Activated CD4-positive, alpha-beta memory T cell treated with anti-CD3 and anti-CD28 coated beads, Interleukin-2, amount 10 ng/mL, durations not matched to agents 7 days and 5 days (primary cell): ENCODE data around the gene RTEL1. TPM values are rescaled to one million over a fixed set of nuclear protein-coding genes. Genes with fewer than 3 reads are reported as not detected.
A peak's percentile ranks its signal among the peaks of the same experiment; 100 is the strongest.
"Not testable (repeated sequence)": the region's sequence is repeated elsewhere in the genome, so short reads cannot be mapped to it uniquely, and the experiment has no call there.

Experiments used
- CTCF ChIA-PET: fragments of 350-600 bp; sonication (Branson Sonifier 250); formaldehyde crosslinking; loops from one replicate; lab custom pipeline; 2021; ENCODE audit warnings: antibody characterized with exemption, inconsistent platforms; lab: Charles Lee
- POLR2A ChIA-PET: fragments of 350-600 bp; sonication (Branson Sonifier 250); formaldehyde crosslinking; loops from one replicate; lab custom pipeline; 2021; ENCODE audit warnings: antibody characterized with exemption; lab: Charles Lee
- DNase-seq: peaks from one replicate; pipeline ENCODE4 v3.0.0-alpha.2; 2020
- H3K27ac Mint-ChIP-seq: one replicate; pipeline ENCODE4 v1.8.0; 2021; ENCODE audit warnings: mild to moderate bottlenecking, mixed read lengths
- H3K27me3 Mint-ChIP-seq: one replicate; pipeline ENCODE4 v1.8.0; 2021; ENCODE audit warnings: mixed read lengths
- H3K36me3 Mint-ChIP-seq: one replicate; pipeline ENCODE4 v1.8.0; 2021; ENCODE audit warnings: low read depth, mixed read lengths
- H3K4me1 Mint-ChIP-seq: one replicate; pipeline ENCODE4 v1.8.0; 2021; ENCODE audit warnings: mixed read lengths
- H3K4me3 Mint-ChIP-seq: one replicate; pipeline ENCODE4 v1.8.0; 2021; ENCODE audit warnings: mild to moderate bottlenecking, mixed read lengths
- H3K9me3 Mint-ChIP-seq: one replicate; pipeline ENCODE4 v1.8.0; 2021; ENCODE audit warnings: mixed read lengths
- total RNA-seq, 2 experiments: library from RNA; stranded (reverse); gene quantifications; one replicate each; pipeline ENCODE4 v1.2.3, GENCODE V29; 2021

RTEL1 gene
- total RNA-seq, 2 experiments from 2014 or later, result 29.2 to 30.0 TPM

- POLR2A ChIA-PET, result interaction anchor here (9.8 kb wide), 1 partner anchor 5 kb away, joined by 282 read pairs; no protein-coding TSS in a partner anchor
- peaks cover 18% of the 10 kb centered on the region for H3K36me3 Mint-ChIP-seq
- peak overlapping the region; percentile 72 for H3K27ac Mint-ChIP-seq
- H3K9me3 Mint-ChIP-seq, result no peaks in the 10 kb centered on the region
- peaks cover 53% of the 10 kb centered on the region for H3K4me1 Mint-ChIP-seq
- CTCF ChIA-PET, result interaction anchor here (3.1 kb wide), 1 partner anchor 8 kb away, joined by 8 read pairs; no protein-coding TSS in a partner anchor
- H3K27me3 Mint-ChIP-seq, result no peaks in the 10 kb centered on the region
- no peak for DNase-seq
- H3K4me3 Mint-ChIP-seq, result no peak overlapping the region
These were observed 24.4 kb upstream of the RTEL1 start for GRCh38 chr20:63633732-63634131.

- Mint-ChIP-seq H3K27ac (peak overlapping the region; percentile 96), H3K4me1 (peaks cover 56% of the 10 kb centered on the region), H3K27me3 (no peaks in the 10 kb centered on the region), H3K36me3 (peaks cover 13% of the 10 kb centered on the region), H3K4me3 (peak overlapping the region; percentile 49), H3K9me3 (no peaks in the 10 kb centered on the region)
- CTCF ChIA-PET, result no interaction called here
- POLR2A ChIA-PET, result interaction anchor here (0.7 to 8.4 kb wide), 13 partner anchors 7 to 342 kb away, joined by 3 to 282 read pairs (median 4); partner anchors contain the start of genes ARFRP1, GMEB2, LIME1 and PPDPF
- peak; percentile 86 for DNase-seq
These were observed 22.5 kb upstream of the RTEL1 start for GRCh38 chr20:63635431-63636141.

GRCh38 chr20:63636752-63637628, 21.1 kb upstream of the RTEL1 start:
- H3K27ac Mint-ChIP-seq, result peak overlapping the region; percentile 87
- POLR2A ChIA-PET, result interaction anchor here (0.8 to 8.4 kb wide), 6 partner anchors 8 to 341 kb away, joined by 3 to 282 read pairs (median 9); partner anchors contain the start of genes GMEB2, HELZ2, RTEL1 and STMN3

GRCh38 chr20:63639093-63639975, 18.8 kb upstream of the RTEL1 start:
- peak overlapping the region; percentile 82 for H3K4me3 Mint-ChIP-seq
- peaks cover under 1% of the 10 kb centered on the region for H3K27me3 Mint-ChIP-seq
- peak; percentile 84 for DNase-seq
- ChIA-PET CTCF (interaction anchor here (1.0 to 1.8 kb wide), 5 partner anchors 11 to 102 kb away, joined by 3 to 14 read pairs (median 4); partner anchors contain the start of genes GMEB2 and RTEL1), POLR2A (interaction anchor here (0.8 to 8.4 kb wide), 10 partner anchors 11 to 225 kb away, joined by 3 to 282 read pairs (median 4); partner anchors contain the start of genes GMEB2, HELZ2, PPDPF and RTEL1)
- H3K27ac Mint-ChIP-seq, result peak overlapping the region; percentile 99
- H3K36me3 Mint-ChIP-seq, result peaks cover 10% of the 10 kb centered on the region
- peaks cover 50% of the 10 kb centered on the region for H3K4me1 Mint-ChIP-seq
- H3K9me3 Mint-ChIP-seq, result no peaks in the 10 kb centered on the region

More at GRCh38 chr20:63636752-63637628, 21.1 kb upstream of the RTEL1 start:
- Mint-ChIP-seq H3K27me3 (no peaks in the 10 kb centered on the region), H3K4me1 (peaks cover 54% of the 10 kb centered on the region), H3K4me3 (no peak overlapping the region), H3K9me3 (no peaks in the 10 kb centered on the region), H3K36me3 (peaks cover 10% of the 10 kb centered on the region)
- no peak for DNase-seq
- CTCF ChIA-PET, result no interaction called here

GRCh38 chr20:63640086-63640485, 18.0 kb upstream of the RTEL1 start:
- ChIA-PET CTCF (no interaction called here), POLR2A (interaction anchor here (1.2 to 8.4 kb wide), 4 partner anchors 11 to 119 kb away, joined by 3 to 282 read pairs (median 13); partner anchors contain the start of genes GMEB2 and PPDPF)
- Mint-ChIP-seq H3K4me3 (peak overlapping the region; percentile 82), H3K27me3 (peaks cover 3% of the 10 kb centered on the region), H3K27ac (peak overlapping the region; percentile 99), H3K4me1 (peaks cover 43% of the 10 kb centered on the region), H3K36me3 (peaks cover 10% of the 10 kb centered on the region), H3K9me3 (no peaks in the 10 kb centered on the region)
- DNase-seq, result no peak

GRCh38 chr20:63640686-63641085, 17.4 kb upstream of the RTEL1 start:
- DNase-seq, result peak; percentile 39
- not testable (repeated sequence) for H3K27me3 Mint-ChIP-seq, H3K9me3 Mint-ChIP-seq, H3K36me3 Mint-ChIP-seq
- CTCF ChIA-PET, result interaction anchor here (0.8 to 2.3 kb wide), 3 partner anchors 38 to 120 kb away, joined by 3 to 28 read pairs (median 7); partner anchors contain the start of genes PPDPF and PTK6
- H3K4me3 Mint-ChIP-seq, result peak overlapping the region; percentile 75
- POLR2A ChIA-PET, result interaction anchor here (1.2 to 8.4 kb wide), 8 partner anchors 12 to 120 kb away, joined by 4 to 282 read pairs (median 8); partner anchors contain the start of genes ARFRP1, GMEB2, PPDPF and PTK6
- peak overlapping the region; percentile 84 for H3K27ac Mint-ChIP-seq
- peaks cover 37% of the 10 kb centered on the region for H3K4me1 Mint-ChIP-seq

GRCh38 chr20:63641146-63641791, 16.8 kb upstream of the RTEL1 start:
- Mint-ChIP-seq H3K27ac (peak overlapping the region; percentile 85), H3K27me3 (peaks cover 3% of the 10 kb centered on the region), H3K4me1 (peaks cover 34% of the 10 kb centered on the region), H3K36me3 (peaks cover 10% of the 10 kb centered on the region), H3K4me3 (peak overlapping the region; percentile 69), H3K9me3 (no peaks in the 10 kb centered on the region)
- peak; percentile 74 for DNase-seq
- ChIA-PET CTCF (interaction anchor here (0.6 to 2.9 kb wide), 22 partner anchors 9 to 224 kb away, joined by 3 to 28 read pairs (median 6); partner anchors contain the start of genes GMEB2, HELZ2, LIME1 and PPDPF), POLR2A (interaction anchor here (0.6 to 8.4 kb wide), 24 partner anchors 11 to 339 kb away, joined by 3 to 282 read pairs (median 5); partner anchors contain the start of genes ARFRP1, GMEB2, HELZ2 and PPDPF)

- Mint-ChIP-seq H3K27me3 (peaks cover 3% of the 10 kb centered on the region), H3K4me3 (peak overlapping the region; percentile 69), H3K27ac (peak overlapping the region; percentile 71), H3K9me3 (no peaks in the 10 kb centered on the region), H3K36me3 (peaks cover 10% of the 10 kb centered on the region), H3K4me1 (peaks cover 31% of the 10 kb centered on the region)
- ChIA-PET CTCF (interaction anchor here (0.6 to 2.9 kb wide), 21 partner anchors 10 to 223 kb away, joined by 3 to 28 read pairs (median 6); partner anchors contain the start of genes GMEB2, HELZ2, LIME1 and PPDPF), POLR2A (interaction anchor here (0.6 to 8.4 kb wide), 24 partner anchors 10 to 338 kb away, joined by 3 to 282 read pairs (median 5); partner anchors contain the start of genes ARFRP1, GMEB2, HELZ2 and PPDPF)
- peak; percentile 97 for DNase-seq
These were observed 16.2 kb upstream of the RTEL1 start for GRCh38 chr20:63641792-63642523.

- Mint-ChIP-seq H3K27me3 (peaks cover 3% of the 10 kb centered on the region), H3K36me3 (peaks cover 10% of the 10 kb centered on the region), H3K27ac (peak overlapping the region; percentile 63), H3K4me3 (peak overlapping the region; percentile 55), H3K4me1 (peaks cover 25% of the 10 kb centered on the region), H3K9me3 (no peaks in the 10 kb centered on the region)
- ChIA-PET POLR2A (interaction anchor here (1.4 to 8.4 kb wide), 12 partner anchors 9 to 338 kb away, joined by 4 to 282 read pairs (median 12); partner anchors contain the start of genes ARFRP1, GMEB2, HELZ2 and PPDPF), CTCF (interaction anchor here (1.1 to 2.9 kb wide), 11 partner anchors 15 to 221 kb away, joined by 5 to 28 read pairs (median 8); partner anchors contain the start of genes GMEB2, HELZ2, PTK6 and RTEL1)
- no peak for DNase-seq
These were observed 15.4 kb upstream of the RTEL1 start for GRCh38 chr20:63642527-63643247.

- H3K27me3 Mint-ChIP-seq, result peaks cover 3% of the 10 kb centered on the region
- H3K27ac Mint-ChIP-seq, result no peak overlapping the region
- no peaks in the 10 kb centered on the region for H3K9me3 Mint-ChIP-seq
- CTCF ChIA-PET, result interaction anchor here (2.9 kb wide), 1 partner anchor 14 kb away, joined by 22 read pairs; the partner anchor contains the start of gene RTEL1
- H3K4me3 Mint-ChIP-seq, result peak overlapping the region; percentile 55
- POLR2A ChIA-PET, result interaction anchor here (0.9 to 3.6 kb wide), 2 partner anchors 8 to 15 kb away, joined by 3 to 18 read pairs; partner anchors contain the start of gene RTEL1
- peaks cover 18% of the 10 kb centered on the region for H3K4me1 Mint-ChIP-seq
- DNase-seq, result no peak
- H3K36me3 Mint-ChIP-seq, result peaks cover 7% of the 10 kb centered on the region
These were observed 14.6 kb upstream of the RTEL1 start for GRCh38 chr20:63643499-63643898.
